H1 (cell line): ENCODE measurements around the gene VAV2. TPM values are rescaled to one million over a fixed set of nuclear protein-coding genes. Genes with fewer than 3 reads are reported as not detected.

ENCODE experiments used
- CTCF ChIA-PET: fragments of 300-600 bp; sonication (Branson Sonifier 250); formaldehyde crosslinking; loops from one replicate; lab custom pipeline; 2021; ENCODE audit not compliant: partially characterized antibody; lab: Charles Lee
- POLR2A ChIA-PET: fragments of 300-600 bp; sonication (Branson Sonifier 250); formaldehyde crosslinking; loops from one replicate; lab custom pipeline; 2021; ENCODE audit warnings: inconsistent platforms; ENCODE audit not compliant: partially characterized antibody; lab: Charles Lee
- DNase-seq, 2 experiments: peaks; one replicate each; pipeline versions ENCODE4 v3.0.0 to v3.0.0-alpha.2; 2010 to 2022; ENCODE audit warnings: low spot score in 2 of 2, low read depth in 1 of 2, mixed read lengths in 1 of 2
- FAIRE-seq: peaks from 2 replicates; lab custom pipeline; 2011; peaks lifted over from hg19 to GRCh38; lab: Jason Lieb, UNC
- H2AFZ ChIP-seq: 2 replicates; pipeline ENCODE4 v1.8.1; 2012; ENCODE audit warnings: low read length, inconsistent platforms
- H2AK5ac ChIP-seq: 2 replicates; pipeline ENCODE4 v1.6.1; 2013; ENCODE audit warnings: low read depth, low read length
- H2BK120ac ChIP-seq: replicated peaks from 2 replicates; pipeline ENCODE3; 2013; ENCODE audit warnings: low read depth, low read length, inconsistent platforms
- H2BK12ac ChIP-seq: 2 replicates; pipeline ENCODE4 v1.6.1; 2013; ENCODE audit warnings: low read depth, low read length
- H2BK15ac ChIP-seq: 2 replicates; pipeline ENCODE4 v1.6.1; 2013; ENCODE audit warnings: low read length
- H2BK20ac ChIP-seq: 2 replicates; pipeline ENCODE4 v1.6.1; 2013; ENCODE audit warnings: low read length
- H2BK5ac ChIP-seq: 2 replicates; pipeline ENCODE4 v1.6.1; 2013; ENCODE audit warnings: low read depth, low read length
- H3K14ac ChIP-seq: 2 replicates; pipeline ENCODE4 v1.6.1; 2013; ENCODE audit warnings: inconsistent platforms; ENCODE audit not compliant: insufficient read length
- H3K18ac ChIP-seq: 2 replicates; pipeline ENCODE4 v1.6.1; 2013; ENCODE audit warnings: low read length; ENCODE audit errors: extremely low read depth
- H3K23ac ChIP-seq: 2 replicates; pipeline ENCODE4 v1.6.1; 2013; ENCODE audit warnings: inconsistent platforms; ENCODE audit not compliant: insufficient read length
- H3K23me2 ChIP-seq: 2 replicates; pipeline ENCODE4 v1.6.1; 2013; ENCODE audit warnings: low read depth, low read length
- H3K27ac ChIP-seq: 2 replicates; pipeline ENCODE4 v1.6.1; 2011; ENCODE audit warnings: low read depth, low read length, inconsistent platforms
- H3K27me3 ChIP-seq, 4 experiments: replicated peaks in 1 of 4; 1 replicate in 1 of 4; 2 replicates in 3 of 4; pipeline versions ENCODE4 v1.6.1 to v1.8.1; 2011 to 2013; ENCODE audit warnings: low read length in 3 of 4, mild to moderate bottlenecking in 3 of 4, inconsistent platforms in 2 of 4, mixed read lengths in 2 of 4, moderate library complexity in 1 of 4; ENCODE audit not compliant: control insufficient read depth in 3 of 4, insufficient read depth in 3 of 4; ENCODE audit errors: extremely low read depth in 1 of 4
- H3K36me3 ChIP-seq, 4 experiments: 2 replicates each; pipeline versions ENCODE4 v1.6.1 to v1.8.1; 2011 to 2013; ENCODE audit warnings: mild to moderate bottlenecking in 4 of 4, low read length in 3 of 4, moderate library complexity in 2 of 4, control low read depth in 1 of 4, inconsistent platforms in 1 of 4; ENCODE audit not compliant: insufficient read depth in 4 of 4, control insufficient read depth in 2 of 4
- H3K4ac ChIP-seq: replicated peaks from 2 replicates; pipeline ENCODE3; 2013; ENCODE audit warnings: low read length, low read depth, mixed read lengths, inconsistent platforms; ENCODE audit not compliant: insufficient read length
- H3K4me1 ChIP-seq, 4 experiments: replicated peaks in 1 of 4; 1 replicate in 1 of 4; 2 replicates in 3 of 4; pipeline versions ENCODE4 v1.6.1 to v1.8.1; 2011 to 2013; ENCODE audit warnings: low read length in 3 of 4, inconsistent platforms in 2 of 4, mixed read lengths in 1 of 4; ENCODE audit not compliant: insufficient read depth in 4 of 4, control insufficient read depth in 3 of 4
- H3K4me2 ChIP-seq, 2 experiments: 2 replicates each; pipeline versions ENCODE4 v1.6.1 to v1.8.1; 2011 to 2013; ENCODE audit warnings: low read depth in 2 of 2, low read length in 2 of 2, control low read depth in 1 of 2, inconsistent platforms in 1 of 2, mild to moderate bottlenecking in 1 of 2; ENCODE audit not compliant: insufficient read depth in 1 of 2
- H3K4me3 ChIP-seq, 4 experiments: fragments of 200-600, 300-600 bp in 1 of 4; sonication (generic), shearing (Covaris generic), sonication (Bioruptor Twin) in 1 of 4; 2 replicates each; pipeline versions ENCODE4 v1.5.1 to v1.8.1; 2011 to 2016; ENCODE audit warnings: low read length in 4 of 4, low read depth in 3 of 4, control low read depth in 2 of 4, inconsistent platforms in 2 of 4, mild to moderate bottlenecking in 2 of 4, mixed read lengths in 1 of 4, moderate library complexity in 1 of 4; ENCODE audit not compliant: insufficient read depth in 2 of 4; ENCODE audit errors: extremely low read depth in 1 of 4
- H3K56ac ChIP-seq: replicated peaks from 2 replicates; pipeline ENCODE3; 2013; ENCODE audit warnings: low read depth, mild to moderate bottlenecking, mixed read lengths, low read length, inconsistent platforms; ENCODE audit not compliant: insufficient read length
- H3K79me1 ChIP-seq: 2 replicates; pipeline ENCODE4 v1.6.1; 2013; ENCODE audit warnings: low read depth, low read length, control low read depth
- H3K79me2 ChIP-seq, 2 experiments: 2 replicates each; pipeline versions ENCODE4 v1.6.1 to v1.8.1; 2012 to 2013; ENCODE audit warnings: low read length in 2 of 2, mild to moderate bottlenecking in 2 of 2, inconsistent platforms in 1 of 2; ENCODE audit not compliant: insufficient read depth in 2 of 2, control insufficient read depth in 1 of 2
- H3K9ac ChIP-seq, 4 experiments: replicated peaks in 1 of 4; 1 replicate in 1 of 4; 2 replicates in 3 of 4; pipeline versions ENCODE4 v1.6.1 to v1.8.1; 2011 to 2013; ENCODE audit warnings: low read depth in 3 of 4, low read length in 3 of 4, control low read depth in 2 of 4, mild to moderate bottlenecking in 2 of 4, moderate library complexity in 2 of 4, inconsistent platforms in 1 of 4; ENCODE audit errors: extremely low read depth in 1 of 4
- H3K9me3 ChIP-seq, 2 experiments: 2 replicates each; pipeline versions ENCODE4 v1.6.1 to v1.8.1; 2012 to 2013; ENCODE audit warnings: mild to moderate bottlenecking in 2 of 2, moderate library complexity in 2 of 2, control low read depth in 1 of 2, inconsistent platforms in 1 of 2, low read depth in 1 of 2, low read length in 1 of 2, mixed read lengths in 1 of 2; ENCODE audit not compliant: insufficient read depth in 2 of 2
- H4K20me1 ChIP-seq, 2 experiments: replicated peaks in 1 of 2; 2 replicates each; pipeline versions ENCODE3 to v1.8.1; 2011 to 2013; ENCODE audit warnings: inconsistent platforms in 2 of 2, low read length in 2 of 2, mild to moderate bottlenecking in 1 of 2; ENCODE audit not compliant: insufficient read depth in 2 of 2, control insufficient read depth in 1 of 2
- H4K5ac ChIP-seq: 2 replicates; pipeline ENCODE4 v1.6.1; 2013; ENCODE audit warnings: low read length, low read depth, mixed read lengths, inconsistent platforms; ENCODE audit not compliant: insufficient read length
- H4K8ac ChIP-seq: 2 replicates; pipeline ENCODE4 v1.8.0; 2013; ENCODE audit warnings: mild to moderate bottlenecking, moderate library complexity, low read length, inconsistent platforms; ENCODE audit not compliant: insufficient read depth; ENCODE audit errors: extremely low read depth
- H4K91ac ChIP-seq: replicated peaks from 2 replicates; pipeline ENCODE3; 2013; ENCODE audit warnings: low read length, mixed read lengths, inconsistent platforms; ENCODE audit not compliant: insufficient read length
- CHD2 ChIP-seq: IDR thresholded peaks from 2 replicates; pipeline ENCODE4 v1.6.1; 2012; ENCODE audit warnings: low read length, improper control_type of control experiment
- EZH2 ChIP-seq: fragments of 200-600 bp; sonication (generic); IDR thresholded peaks from 2 replicates; pipeline ENCODE4 v1.7.1; 2012; ENCODE audit warnings: low read depth, mild to moderate bottlenecking, moderate library complexity, low read length, inconsistent platforms; ENCODE audit not compliant: severe bottlenecking
- SAP30 ChIP-seq: fragments of 300-600 bp; sonication (generic); IDR thresholded peaks from 2 replicates; pipeline ENCODE4 v1.7.1; 2012; ENCODE audit warnings: low read length, moderate library complexity, mild to moderate bottlenecking, inconsistent platforms; ENCODE audit not compliant: insufficient read depth, insufficient replicate concordance
- SIRT6 ChIP-seq: IDR thresholded peaks from one replicate; pipeline ENCODE4 v1.7.1; 2012; ENCODE audit warnings: low read length, inconsistent platforms
- WGBS, 2 experiments: shearing (Covaris generic) in 1 of 2; methylation state at CpG; one replicate each; pipeline versions ENCODE4 v1.1.6 to v1.1.7; 2013 to 2015; ENCODE audit warnings: low lambda C conversion rate in 2 of 2, mixed read lengths in 2 of 2, inconsistent platforms in 1 of 2, low coverage in 1 of 2, missing lambda C conversion rate in 1 of 2; ENCODE audit not compliant: insufficient replicate concordance in 2 of 2, insufficient coverage in 1 of 2, insufficient read length in 1 of 2; ENCODE audit errors: extremely low coverage in 1 of 2, missing lambda C conversion rate in 1 of 2; 5-methylcytosine and 5-hydroxymethylcytosine counted together
- polyA plus RNA-seq, 7 experiments: library from polyadenylated mRNA; depleted of rRNA in 3 of 7; stranded (reverse) in 5 of 7; unstranded in 2 of 7; fragments of >200 nt in 5 of 7; fragments of 200-250 nt in 2 of 7; gene quantifications; 1 replicate in 5 of 7; 2 replicates in 1 of 7; 4 replicates in 1 of 7; pipeline versions ENCODE4 v1.2.1 to v1.2.3, GENCODE V29; 2011 to 2013; ENCODE audit warnings: missing spikeins in 2 of 7, mixed read lengths in 2 of 7
- total RNA-seq: library from RNA; stranded (reverse); fragmentation: NEBNext Ultra II Directional; extraction: Animal tissue kit (Norgen Biotek cat#: 25700); gene quantifications from 2 replicates; pipeline ENCODE4 v1.2.1, GENCODE V29; 2021

VAV2 gene
- total and polyA plus RNA-seq, 2 of the 8 experiments (the other 6 are each of a cell fraction or from before 2014, with no cell fraction given) = 13.6 to 37.6 TPM

GRCh38 chr9:133807037-133807436, 185.1 kb downstream of the VAV2 start:
- Histone ChIP-seq H2BK120ac (no peak overlapping the region), H3K4me3 (no peak overlapping the region), H4K8ac (no peak overlapping the region), H3K18ac (no peak overlapping the region), H2AK5ac (no peak overlapping the region), H3K14ac (no peak overlapping the region), H2AFZ (no peak overlapping the region), H4K5ac (no peak overlapping the region), H3K9ac (no peak overlapping the region), H3K4ac (no peak overlapping the region), H3K79me2 (no peaks in the 10 kb centered on the region), H3K36me3 (peaks cover 0 to 3% (median 0%) of the 10 kb centered on the region in 4 experiments; a peak in 1 of 8 replicates), H3K9me3 (no peaks in the 10 kb centered on the region), H2BK12ac (no peak overlapping the region), H2BK5ac (no peak overlapping the region; the same call in 1 of the 2 replicates), H3K23me2 (no peaks in the 10 kb centered on the region), H4K20me1 (peaks cover 0 to 4% of the 10 kb centered on the region in 2 experiments), H2BK15ac (no peak overlapping the region), H3K23ac (no peak overlapping the region), H3K4me2 (no peak overlapping the region), H3K27ac (no peak overlapping the region), H2BK20ac (no peak overlapping the region), H3K56ac (no peak overlapping the region), H4K91ac (no peak overlapping the region), H3K79me1 (no peaks in the 10 kb centered on the region), H3K4me1 (no peaks in the 10 kb centered on the region; a peak in 1 of 7 replicates), H3K27me3 (no peaks in the 10 kb centered on the region)
- ChIA-PET POLR2A (no interaction called here), CTCF (interaction anchor here (1.7 to 5.1 kb wide), 3 partner anchors 14 to 187 kb away, joined by 5 to 23 read pairs (median 11); no protein-coding TSS in a partner anchor)
- WGBS, 2 experiments = 91% methylated on average over 13 of the region's 14 CpGs; no CpG with 5 or more reads in 1 of the 2 experiments
- DNase-seq (no peak), FAIRE-seq (no peak)
- no peak for TF ChIP-seq EZH2
- TF ChIP-seq SIRT6 = no peak
- TF ChIP-seq SAP30 = no peak
- no peak for TF ChIP-seq CHD2
